ENCODE measurements around the gene GRK5.
A peak's percentile ranks its signal among the peaks of the same experiment; 100 is the strongest.

GRK5 gene

GRCh38 chr10:119183664-119184412 lies 23.5 kb upstream of the GRK5 start:
- TF ChIP-seq CTCF (IDR thresholded peaks at IDR 0.05; ENCODE audit: low read length, missing control alignments): no peak
- DNase-seq (ENCODE audit: low read depth): no peak
- no peak overlapping the region for H3K4me3 ChIP-seq (replicated peaks; ENCODE audit: low read depth, low read length)

GRCh38 chr10:119189811-119190282 lies 17.5 kb upstream of the GRK5 start:
- H3K4me3 ChIP-seq (replicated peaks; ENCODE audit: low read depth, low read length): no peak overlapping the region
- no peak for TF ChIP-seq CTCF (IDR thresholded peaks at IDR 0.05; ENCODE audit: low read length, missing control alignments)
- DNase-seq (ENCODE audit: low read depth): peak; percentile 86

GRCh38 chr10:119190353-119190752 lies 17.0 kb upstream of the GRK5 start:
- DNase-seq (ENCODE audit: low read depth): peak; percentile 95
- H3K4me3 ChIP-seq (replicated peaks; ENCODE audit: low read depth, low read length): no peak overlapping the region
- no peak for TF ChIP-seq CTCF (IDR thresholded peaks at IDR 0.05; ENCODE audit: low read length, missing control alignments)

- TF ChIP-seq CTCF (IDR thresholded peaks at IDR 0.05; ENCODE audit: low read length, missing control alignments): no peak
- no peak overlapping the region for H3K4me3 ChIP-seq (replicated peaks; ENCODE audit: low read depth, low read length)
These were observed 16.2 kb upstream of the GRK5 start for GRCh38 chr10:119190954-119191785.

GRCh38 chr10:119191881-119192280 lies 15.5 kb upstream of the GRK5 start:
- no peak overlapping the region for H3K4me3 ChIP-seq (replicated peaks; ENCODE audit: low read depth, low read length)
- no peak for TF ChIP-seq CTCF (IDR thresholded peaks at IDR 0.05; ENCODE audit: low read length, missing control alignments)
- DNase-seq (ENCODE audit: low read depth): no peak

More at GRCh38 chr10:119190954-119191785, 16.2 kb upstream of the GRK5 start:
- no peak for DNase-seq (ENCODE audit: low read depth)

GRCh38 chr10:119197921-119198320 lies 9.4 kb upstream of the GRK5 start:
- H3K4me3 ChIP-seq (replicated peaks; ENCODE audit: low read depth, low read length): no peak overlapping the region
- peak; percentile 57 for DNase-seq (ENCODE audit: low read depth)
- TF ChIP-seq CTCF (IDR thresholded peaks at IDR 0.05; ENCODE audit: low read length, missing control alignments): no peak

All from fibroblast of pulmonary artery (primary cell).